Activated T-helper 2 cell treated with anti-CD3 and anti-CD28 coated beads, Interferon-gamma antibody, Interleukin-2, Interleukin-4, amounts not matched to agents 10 μg/mL and 5 μg/mL and 100 μg/mL, durations not matched to agents 14 hours and 24 hours and 36 hours (primary cell): Measurements from ENCODE around the gene IL33. TPM values are rescaled to one million over a fixed set of nuclear protein-coding genes. Genes with fewer than 3 reads are reported as not detected.

Experiments used
- DNase-seq: peaks from one replicate; pipeline ENCODE4 v3.0.0; 2021; ENCODE audit warnings: low spot score
- H3K27ac Mint-ChIP-seq: one replicate; pipeline ENCODE4 v1.8.0; 2021; ENCODE audit warnings: mixed read lengths
- H3K27me3 Mint-ChIP-seq: one replicate; pipeline ENCODE4 v1.8.0; 2021; ENCODE audit warnings: low read depth, mixed read lengths
- H3K36me3 Mint-ChIP-seq: one replicate; pipeline ENCODE4 v1.8.0; 2021; ENCODE audit warnings: low read depth, mixed read lengths
- H3K4me1 Mint-ChIP-seq: one replicate; pipeline ENCODE4 v1.8.0; 2021; ENCODE audit warnings: low read depth, mixed read lengths
- H3K4me3 Mint-ChIP-seq: one replicate; pipeline ENCODE4 v1.8.0; 2021; ENCODE audit warnings: low read depth, mild to moderate bottlenecking, moderate library complexity, mixed read lengths
- H3K9me3 Mint-ChIP-seq: one replicate; pipeline ENCODE4 v1.8.0; 2021; ENCODE audit warnings: mixed read lengths
- intact Hi-C: fragments of 100-400 bp; cut with micrococcal nuclease; formaldehyde crosslinking; loops from one replicate; pipeline ENCODE4 v1.15.1; 2023
- total RNA-seq: library from RNA; stranded (reverse); gene quantifications from 2 replicates; pipeline ENCODE4 v1.2.3, GENCODE V29; 2022

Gene IL33
- total RNA-seq, 1 donor from 2014 or later: not detected

DNA sequence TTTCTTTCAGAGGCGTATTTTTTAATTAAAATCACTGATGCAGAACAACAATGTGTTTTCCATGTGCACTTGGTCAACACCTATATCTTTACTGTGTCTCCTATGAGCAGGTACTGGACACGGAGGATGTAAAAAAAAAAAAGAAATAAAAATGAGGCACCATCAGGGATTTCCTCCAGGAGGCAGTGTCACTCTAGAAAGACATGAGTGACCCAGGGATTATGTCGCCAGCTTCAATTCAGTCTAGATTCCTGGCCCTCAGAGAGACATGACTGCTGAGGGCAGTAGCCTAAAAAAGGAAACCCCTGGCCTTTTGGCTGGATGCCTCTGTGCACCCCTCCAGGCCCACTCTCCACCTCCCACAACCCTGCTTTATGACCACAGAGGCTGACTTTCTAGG is 18.3 kb upstream of the IL33 start:
- DNase-seq: no peak
- intact Hi-C loops: no loop called here
- Mint-ChIP-seq H3K4me3 (no peak overlapping the region), H3K27ac (no peak overlapping the region), H3K4me1 (no peaks in the 10 kb centered on the region), H3K27me3 (peaks cover 12% of the 10 kb centered on the region), H3K36me3 (no peaks in the 10 kb centered on the region), H3K9me3 (no peaks in the 10 kb centered on the region)

- Mint-ChIP-seq H3K9me3 (no peaks in the 10 kb centered on the region), H3K27ac (no peak overlapping the region), H3K4me1 (no peaks in the 10 kb centered on the region), H3K27me3 (peaks cover 12% of the 10 kb centered on the region), H3K4me3 (no peak overlapping the region), H3K36me3 (no peaks in the 10 kb centered on the region)
- intact Hi-C loops: loop anchor here (2.0 kb wide), 1 partner anchor 109 kb away; no protein-coding TSS in a partner anchor
- DNase-seq: no peak
Observed at GRCh38 chr9:6198251-6198650, 17.4 kb upstream of the IL33 start.

- Mint-ChIP-seq H3K4me1 (no peaks in the 10 kb centered on the region), H3K27me3 (peaks cover 6% of the 10 kb centered on the region), H3K9me3 (no peaks in the 10 kb centered on the region), H3K36me3 (no peaks in the 10 kb centered on the region), H3K4me3 (no peak overlapping the region), H3K27ac (no peak overlapping the region)
- intact Hi-C loops: loop anchor here (2.0 kb wide), 1 partner anchor 107 kb away; no protein-coding TSS in a partner anchor
- DNase-seq: no peak
Observed at GRCh38 chr9:6199596-6199995, 16.0 kb upstream of the IL33 start.

DNA sequence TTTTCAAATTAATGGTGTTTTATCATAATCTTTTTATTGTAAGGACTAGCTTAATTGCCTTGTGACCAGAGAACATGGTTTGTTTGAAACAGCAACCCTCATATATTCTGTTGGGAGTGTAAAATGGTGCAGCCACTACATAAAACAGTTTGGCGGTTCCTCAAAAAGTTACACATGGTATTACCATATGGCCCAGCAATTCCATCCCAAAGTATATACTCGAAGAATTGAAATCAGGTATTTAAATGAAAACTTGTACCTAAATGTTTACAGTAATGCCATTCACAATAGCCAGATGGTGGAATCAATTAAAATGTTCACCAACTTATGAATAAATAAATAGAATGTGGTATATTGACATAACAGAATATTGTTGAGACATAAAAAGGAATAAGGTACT is 14.8 kb upstream of the IL33 start:
- Mint-ChIP-seq H3K27me3 (peaks cover 5% of the 10 kb centered on the region), H3K4me1 (no peaks in the 10 kb centered on the region), H3K36me3 (no peaks in the 10 kb centered on the region), H3K4me3 (no peak overlapping the region), H3K9me3 (no peaks in the 10 kb centered on the region), H3K27ac (no peak overlapping the region)
- intact Hi-C loops: no loop called here
- no peak for DNase-seq

GRCh38 chr9:6209966-6210365 is 5.6 kb upstream of the IL33 start:
- DNase-seq: no peak
- Mint-ChIP-seq H3K27ac (no peak overlapping the region), H3K36me3 (no peaks in the 10 kb centered on the region), H3K27me3 (no peaks in the 10 kb centered on the region), H3K9me3 (peaks cover 46% of the 10 kb centered on the region), H3K4me3 (no peak overlapping the region), H3K4me1 (no peaks in the 10 kb centered on the region)
- intact Hi-C loops: no loop called here

- Mint-ChIP-seq H3K4me3 (no peak overlapping the region), H3K9me3 (peaks cover 30% of the 10 kb centered on the region), H3K36me3 (no peaks in the 10 kb centered on the region), H3K4me1 (no peaks in the 10 kb centered on the region), H3K27ac (no peak overlapping the region), H3K27me3 (peaks cover 3% of the 10 kb centered on the region)
- intact Hi-C loops: no loop called here
- DNase-seq: no peak
Observed at GRCh38 chr9:6212722-6213375, 2.8 kb upstream of the IL33 start.

- no peak overlapping the region for H3K4me3 Mint-ChIP-seq
- intact Hi-C loops: no loop called here
- no peak overlapping the region for H3K27ac Mint-ChIP-seq
- H3K4me1 Mint-ChIP-seq: no peaks in the 10 kb centered on the region
- H3K27me3 Mint-ChIP-seq: peaks cover 8% of the 10 kb centered on the region
- H3K9me3 Mint-ChIP-seq: peaks cover 17% of the 10 kb centered on the region
- no peak for DNase-seq
- no peaks in the 10 kb centered on the region for H3K36me3 Mint-ChIP-seq
Observed at GRCh38 chr9:6214434-6214833, 1.2 kb upstream of the IL33 start.

DNA sequence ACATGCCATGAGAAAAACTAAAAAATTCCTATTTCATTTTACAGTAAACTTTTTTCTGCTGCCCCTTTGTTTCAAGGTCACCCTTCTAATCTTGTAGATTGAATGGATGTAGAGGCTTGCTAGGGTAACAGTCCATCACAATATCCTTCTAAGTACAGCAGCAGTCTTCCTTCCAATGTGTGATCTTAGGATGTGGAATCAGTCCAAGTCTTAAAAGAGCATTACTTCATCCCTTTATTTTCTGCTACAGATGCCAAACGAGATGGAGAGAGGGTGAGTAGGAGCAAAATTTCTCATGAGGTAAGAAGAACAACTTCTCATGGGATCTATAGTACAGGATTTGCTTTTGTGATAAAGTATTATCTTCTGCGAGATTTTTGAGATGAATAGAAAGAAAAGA is 704 bp upstream of the IL33 start:
- peaks cover 8% of the 10 kb centered on the region for H3K27me3 Mint-ChIP-seq
- no peaks in the 10 kb centered on the region for H3K4me1 Mint-ChIP-seq
- intact Hi-C loops: no loop called here
- H3K4me3 Mint-ChIP-seq: no peak overlapping the region
- DNase-seq: no peak
- no peak overlapping the region for H3K27ac Mint-ChIP-seq
- H3K36me3 Mint-ChIP-seq: no peaks in the 10 kb centered on the region
- H3K9me3 Mint-ChIP-seq: peaks cover 12% of the 10 kb centered on the region

DNA sequence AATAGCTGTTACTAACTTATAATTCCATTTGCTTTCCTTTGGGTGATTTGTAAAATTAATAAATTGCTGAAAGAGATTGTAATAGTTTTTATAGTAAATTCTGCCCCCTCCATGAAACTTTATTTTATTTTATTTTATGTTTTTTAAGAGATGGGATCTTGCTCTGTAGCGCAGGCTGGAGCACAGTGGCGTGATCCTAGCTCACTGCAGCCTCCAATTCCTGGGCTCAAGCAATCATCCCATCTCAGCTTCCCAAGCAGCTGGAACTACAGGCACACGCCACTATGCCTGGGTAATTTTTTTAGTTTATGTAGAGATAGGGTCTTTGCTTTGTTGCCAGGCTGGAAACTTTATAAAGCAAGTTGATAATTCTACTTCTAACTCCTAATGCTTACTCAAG is 395 bp downstream of the IL33 start:
- Mint-ChIP-seq H3K4me1 (no peaks in the 10 kb centered on the region), H3K36me3 (no peaks in the 10 kb centered on the region), H3K27me3 (peaks cover 11% of the 10 kb centered on the region), H3K4me3 (no peak overlapping the region), H3K9me3 (peaks cover 5% of the 10 kb centered on the region), H3K27ac (no peak overlapping the region)
- DNase-seq: no peak
- intact Hi-C loops: no loop called here

- Mint-ChIP-seq H3K27me3 (peaks cover 11% of the 10 kb centered on the region), H3K9me3 (peaks cover 5% of the 10 kb centered on the region), H3K4me3 (no peak overlapping the region), H3K36me3 (no peaks in the 10 kb centered on the region), H3K27ac (no peak overlapping the region), H3K4me1 (no peaks in the 10 kb centered on the region)
- intact Hi-C loops: no loop called here
- no peak for DNase-seq
Observed at GRCh38 chr9:6216951-6217350, 1.3 kb downstream of the IL33 start.

DNA sequence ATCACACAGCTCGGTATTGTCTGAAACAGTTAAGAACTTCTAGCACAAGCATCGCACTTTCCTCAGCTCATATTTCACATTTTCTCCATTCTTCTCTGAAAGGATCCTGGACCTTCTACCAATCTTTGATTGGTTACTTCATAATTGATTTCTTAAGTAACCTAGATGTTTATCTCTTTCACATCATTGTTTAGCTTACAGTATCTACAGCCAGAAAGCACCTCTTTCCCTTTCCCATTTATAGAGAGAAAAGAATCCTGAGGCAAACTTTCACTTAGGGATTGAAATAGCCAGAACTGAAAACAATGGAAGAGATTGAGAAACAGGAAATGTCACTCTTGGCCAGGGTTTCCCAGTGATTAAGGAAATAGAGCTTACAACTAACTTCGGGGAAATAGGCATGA is 2.5 kb downstream of the IL33 start:
- Mint-ChIP-seq H3K27me3 (peaks cover 11% of the 10 kb centered on the region), H3K4me3 (no peak overlapping the region), H3K9me3 (no peaks in the 10 kb centered on the region), H3K27ac (no peak overlapping the region), H3K36me3 (no peaks in the 10 kb centered on the region), H3K4me1 (no peaks in the 10 kb centered on the region)
- intact Hi-C loops: no loop called here
- DNase-seq: no peak

DNA sequence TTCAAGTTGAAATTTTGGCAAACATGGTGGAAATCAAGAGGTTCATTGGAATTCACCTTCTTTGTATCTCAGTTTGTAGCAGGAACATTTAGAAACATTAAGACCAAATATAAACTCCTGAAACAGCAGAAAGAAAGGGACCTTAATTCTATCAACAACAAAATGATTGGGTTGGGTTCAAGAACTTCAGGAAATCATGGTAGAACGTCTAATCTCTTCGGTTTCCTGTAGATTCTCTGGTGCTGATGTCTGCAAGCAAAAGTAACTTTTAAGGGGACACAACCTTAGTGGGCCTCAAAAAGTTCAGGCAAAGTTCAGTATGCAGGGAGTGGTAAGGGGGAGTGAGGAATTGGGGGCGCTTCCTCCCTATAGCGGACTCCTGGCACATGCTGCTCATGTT is 3.4 kb downstream of the IL33 start:
- H3K9me3 Mint-ChIP-seq: no peaks in the 10 kb centered on the region
- H3K4me1 Mint-ChIP-seq: no peaks in the 10 kb centered on the region
- H3K27me3 Mint-ChIP-seq: peaks cover 11% of the 10 kb centered on the region
- no peaks in the 10 kb centered on the region for H3K36me3 Mint-ChIP-seq
- DNase-seq: no peak
- H3K4me3 Mint-ChIP-seq: no peak overlapping the region
- no peak overlapping the region for H3K27ac Mint-ChIP-seq
- intact Hi-C loops: no loop called here

- H3K4me3 Mint-ChIP-seq: no peak overlapping the region
- peaks cover 13% of the 10 kb centered on the region for H3K27me3 Mint-ChIP-seq
- H3K36me3 Mint-ChIP-seq: no peaks in the 10 kb centered on the region
- H3K4me1 Mint-ChIP-seq: no peaks in the 10 kb centered on the region
- intact Hi-C loops: no loop called here
- DNase-seq: no peak
- H3K9me3 Mint-ChIP-seq: no peaks in the 10 kb centered on the region
- no peak overlapping the region for H3K27ac Mint-ChIP-seq
Observed at GRCh38 chr9:6219981-6220380, 4.4 kb downstream of the IL33 start.
